Activated CD4-positive, alpha-beta T cell treated with anti-CD3 and anti-CD28 coated beads for 4 hours (primary cell): ENCODE data around the gene REXO4.

Experiments used
- DNase-seq, 2 donors: peaks; one replicate each; pipeline ENCODE4 v3.0.0-alpha.2; 2020

The REXO4 gene

DNA sequence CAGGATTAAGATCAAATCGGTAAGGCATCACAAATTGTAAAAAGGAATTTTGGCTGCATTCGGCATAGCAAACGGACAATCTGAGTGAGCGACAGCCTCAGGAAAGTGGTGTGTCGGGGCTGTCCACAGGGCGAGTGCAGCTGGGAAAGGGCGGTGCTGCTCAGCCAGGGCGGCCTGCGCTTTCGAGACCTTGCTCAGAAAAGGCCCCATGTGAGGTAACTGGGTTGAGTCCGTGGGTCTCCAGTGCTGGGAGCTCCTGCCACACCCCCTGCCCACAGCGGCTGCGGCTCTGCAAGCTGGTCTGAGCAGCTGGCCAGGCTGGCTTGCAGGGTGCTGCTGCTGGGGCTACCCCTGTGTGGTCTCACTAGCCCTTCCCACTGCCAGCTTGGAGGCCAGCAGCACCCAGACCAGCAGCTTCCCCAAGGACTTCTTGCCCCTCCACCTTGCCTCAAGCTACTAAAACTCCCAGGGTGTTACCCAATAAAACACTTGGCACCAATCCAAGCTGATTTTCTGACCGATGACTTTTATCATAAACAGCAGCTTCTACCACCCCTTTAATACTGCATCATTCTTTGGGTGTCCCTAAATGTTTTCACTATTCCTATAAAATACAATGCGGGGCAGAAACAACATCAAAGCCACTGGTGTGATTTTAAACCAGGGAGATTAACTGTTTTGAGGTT, 55.3 kb downstream of the REXO4 start:
- DNase-seq, result no peak

DNA sequence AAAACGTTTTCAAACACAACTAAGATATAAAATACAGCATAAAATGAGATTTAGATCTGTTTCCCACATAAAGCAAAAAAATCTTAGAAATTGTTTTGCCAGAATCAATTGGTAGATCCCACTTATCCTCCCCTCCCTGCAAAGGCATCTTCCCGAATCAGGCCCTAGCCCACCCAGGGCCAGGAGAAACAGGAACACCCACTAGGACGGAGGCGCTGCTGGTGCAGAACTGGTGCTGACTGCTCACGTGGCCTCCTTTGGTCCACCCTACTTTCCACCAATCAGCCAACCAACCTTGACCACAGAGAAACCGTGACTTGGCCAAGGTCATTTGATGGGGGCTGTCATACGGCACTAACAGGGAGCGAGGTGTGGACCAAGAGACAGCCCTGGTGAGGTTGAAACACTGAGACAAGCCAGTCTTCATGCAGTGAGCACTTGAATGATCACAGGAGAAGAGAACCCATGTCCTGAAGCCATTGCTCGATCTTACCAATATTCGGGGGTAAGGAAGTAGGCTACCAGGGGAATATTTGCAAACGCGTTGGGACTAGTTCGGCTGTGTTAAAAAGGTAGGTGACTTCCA, 56.2 kb downstream of the REXO4 start:
- DNase-seq, result no peak

DNA sequence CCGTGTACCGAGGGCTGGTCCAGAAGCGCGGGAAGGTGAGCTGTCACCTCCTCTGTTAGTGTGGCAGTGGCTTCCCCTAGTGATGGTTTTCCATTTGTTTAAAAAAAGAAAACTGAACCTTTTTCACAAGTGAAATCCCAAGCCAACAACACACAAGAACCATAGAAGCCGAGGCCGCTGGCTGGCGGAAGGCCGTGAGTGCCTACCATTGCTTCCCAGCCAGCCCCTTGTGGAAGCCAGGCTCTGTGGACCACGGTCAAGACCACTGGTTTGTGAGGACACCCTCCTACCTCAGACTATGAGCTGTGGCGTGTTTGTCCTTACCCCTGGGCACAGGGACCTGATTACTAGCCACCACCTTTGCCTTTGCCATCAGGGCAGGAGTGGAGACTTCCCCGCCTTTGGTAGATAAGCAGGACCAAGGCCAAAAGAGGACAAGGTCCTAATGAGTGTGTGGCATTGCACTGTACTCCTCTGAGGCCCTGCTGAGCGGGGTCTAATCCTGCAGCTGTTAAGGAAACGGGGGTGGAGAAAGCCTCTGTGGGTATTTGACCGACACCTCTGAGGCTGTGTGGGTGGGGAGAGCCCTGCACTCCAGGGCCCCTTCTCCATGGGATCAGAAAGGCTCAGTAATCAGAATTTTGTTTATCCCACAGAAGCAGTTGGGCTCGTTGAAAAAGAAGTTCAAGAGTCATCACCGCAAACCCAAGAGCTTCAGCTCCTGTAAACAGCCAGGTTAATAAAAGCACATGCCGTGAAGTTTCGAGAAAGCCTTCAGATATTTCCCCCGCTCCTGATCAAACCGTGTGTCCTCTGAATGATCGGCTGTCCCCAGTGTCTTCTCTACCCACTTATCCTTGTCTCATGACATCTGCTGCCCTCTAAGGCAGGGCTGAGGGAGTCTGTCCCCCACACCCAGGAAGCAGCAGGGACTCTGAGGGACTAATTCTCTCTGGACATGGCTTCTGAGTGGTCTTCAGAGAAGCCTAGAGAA, 57.1 kb downstream of the REXO4 start:
- DNase-seq, result no peak

DNA sequence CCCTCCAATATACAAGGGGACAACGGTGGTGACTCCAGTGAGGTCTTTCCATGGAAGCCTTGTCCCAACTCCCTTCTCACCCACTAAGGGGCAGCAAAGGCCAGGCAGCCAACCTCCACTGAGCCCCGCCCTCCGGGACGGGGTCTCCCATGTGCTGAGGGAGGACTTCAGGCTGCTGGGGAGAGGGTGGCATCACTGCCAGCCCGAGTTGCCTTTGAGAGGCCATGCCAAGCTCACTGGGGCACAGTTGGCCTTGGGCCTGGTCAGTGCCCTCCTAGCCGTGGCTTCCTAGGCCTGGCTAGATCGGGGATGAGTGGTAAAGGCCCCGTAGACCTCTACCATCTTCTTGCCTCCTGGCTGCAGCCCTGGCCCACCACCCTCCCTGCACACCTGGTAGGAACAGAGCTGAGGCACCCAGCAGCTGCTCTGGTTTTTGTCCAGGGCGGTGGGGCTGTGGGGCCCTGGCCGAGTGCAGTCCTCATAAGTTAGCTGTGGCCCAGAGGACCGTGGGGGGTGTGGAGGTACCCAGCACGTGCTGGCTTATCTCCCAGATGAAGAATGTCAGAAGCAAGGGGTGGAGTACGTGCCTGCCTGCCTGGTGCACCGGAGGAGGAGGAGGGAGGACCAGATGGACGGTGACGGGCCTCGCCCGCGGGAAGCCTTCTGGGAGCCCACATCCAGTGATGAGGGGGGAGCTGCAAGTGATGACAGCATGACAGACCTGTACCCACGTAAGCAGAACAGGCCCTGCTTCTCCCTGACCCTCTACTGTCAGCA, 58.2 kb downstream of the REXO4 start:
- no peak for DNase-seq

DNA sequence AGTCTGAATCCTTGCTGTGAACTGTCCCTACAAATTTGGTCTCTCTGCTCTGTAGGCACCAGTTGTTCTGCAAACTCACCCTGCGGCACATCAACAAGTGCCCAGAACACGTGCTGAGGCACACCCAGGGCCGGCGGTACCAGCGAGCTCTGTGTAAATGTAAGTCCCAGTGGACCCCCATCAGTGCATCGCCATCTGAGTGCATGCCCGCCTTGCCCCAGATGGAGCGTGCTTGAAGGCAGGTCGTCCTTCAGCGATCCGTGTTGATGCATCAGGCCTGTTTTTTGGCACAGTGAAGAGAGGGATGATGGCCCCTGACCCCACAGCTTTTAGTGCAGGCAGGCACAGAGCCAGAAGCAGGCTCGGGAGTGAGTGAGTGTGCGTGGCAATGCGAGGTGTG, 60.2 kb downstream of the REXO4 start:
- DNase-seq, result no peak

DNA sequence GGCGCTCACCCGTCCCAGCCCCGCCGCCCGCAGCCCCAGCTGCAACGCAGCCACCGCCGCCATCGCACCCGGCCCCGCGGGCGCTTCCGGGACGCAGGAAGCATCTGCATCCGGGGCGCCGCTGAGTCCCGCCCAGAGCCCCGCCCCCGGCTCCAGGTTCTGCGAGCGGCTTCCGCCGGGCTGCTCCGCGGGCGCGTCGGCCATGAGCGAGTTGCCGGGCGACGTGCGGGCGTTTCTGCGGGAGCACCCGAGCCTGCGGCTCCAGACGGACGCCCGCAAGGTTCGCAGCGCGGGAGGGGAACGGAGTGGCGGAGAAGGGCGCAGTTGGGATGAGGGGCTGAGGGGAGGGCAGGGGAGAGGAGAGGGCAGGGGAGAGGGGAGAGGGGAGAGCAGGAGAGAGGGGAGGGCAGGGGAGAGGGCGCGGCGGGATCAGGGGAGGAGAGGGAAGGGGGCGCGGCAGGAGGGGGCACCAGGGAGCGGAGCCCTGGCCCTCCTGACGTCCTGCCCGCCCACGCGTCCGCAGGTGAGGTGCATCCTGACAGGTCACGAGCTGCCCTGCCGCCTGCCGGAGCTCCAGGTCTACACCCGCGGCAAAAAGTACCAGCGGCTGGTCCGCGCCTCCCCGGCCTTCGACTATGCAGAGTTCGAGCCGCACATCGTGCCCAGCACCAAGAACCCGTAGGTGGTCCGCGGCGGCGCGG, 61.3 kb downstream of the REXO4 start, which contains the start of the genes SURF1 and SURF2:
Gene SURF1 (minus strand): TSS at position 97 of the 701 bp plus-strand sequence. CDS start 34 bp downstream, at position 63.
Gene SURF2 (plus strand): TSS at position 160 of the 701 bp plus-strand sequence. CDS start 43 bp downstream, at position 203.
- peak; percentile 88 to 89 for DNase-seq
